ENCODE results near the gene F2RL1.
"Not testable (repeated sequence)": the region's sequence is repeated elsewhere in the genome, so short reads cannot be mapped to it uniquely, and the experiment has no call there.

F2RL1 gene

DNA sequence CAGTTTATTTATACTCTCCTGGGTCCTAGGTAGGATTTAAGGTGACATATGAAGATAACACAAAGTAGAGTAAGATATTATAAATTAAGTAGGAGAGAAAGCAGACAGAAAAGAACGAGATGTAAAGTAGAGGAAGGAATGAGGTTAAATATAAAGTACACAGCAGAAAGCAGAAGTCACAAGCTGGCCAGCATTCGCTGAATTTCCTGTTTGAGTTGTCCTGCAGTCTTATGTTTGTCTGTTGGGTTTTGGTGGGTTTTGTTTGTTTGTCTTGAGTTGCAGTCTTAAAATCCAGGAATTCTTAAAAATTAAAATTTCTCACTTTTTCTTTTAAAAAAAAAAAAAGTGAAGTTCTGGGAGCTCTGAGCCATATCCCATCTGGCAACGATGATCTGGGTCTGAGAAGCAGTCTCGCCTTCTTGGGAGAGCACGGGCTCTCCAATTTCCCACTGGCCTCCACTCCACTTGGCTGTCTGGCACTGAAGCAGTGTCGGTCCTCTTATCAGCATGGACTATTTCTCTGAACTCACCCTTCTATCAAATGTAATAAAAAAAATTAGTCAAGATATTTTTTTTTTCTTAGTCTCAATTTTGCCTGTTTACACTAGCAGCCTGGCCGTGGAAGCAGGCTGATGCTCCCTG lies 33.0 kb downstream of the F2RL1 start:
- DNase-seq = no peak

- no peak for DNase-seq
Observed at GRCh38 chr5:76852772-76853171, 33.9 kb downstream of the F2RL1 start.

GRCh38 chr5:76853741-76854140 lies 34.9 kb downstream of the F2RL1 start:
- not testable (repeated sequence) for DNase-seq

GRCh38 chr5:76854644-76855043 lies 35.8 kb downstream of the F2RL1 start:
- no peak for DNase-seq

DNA sequence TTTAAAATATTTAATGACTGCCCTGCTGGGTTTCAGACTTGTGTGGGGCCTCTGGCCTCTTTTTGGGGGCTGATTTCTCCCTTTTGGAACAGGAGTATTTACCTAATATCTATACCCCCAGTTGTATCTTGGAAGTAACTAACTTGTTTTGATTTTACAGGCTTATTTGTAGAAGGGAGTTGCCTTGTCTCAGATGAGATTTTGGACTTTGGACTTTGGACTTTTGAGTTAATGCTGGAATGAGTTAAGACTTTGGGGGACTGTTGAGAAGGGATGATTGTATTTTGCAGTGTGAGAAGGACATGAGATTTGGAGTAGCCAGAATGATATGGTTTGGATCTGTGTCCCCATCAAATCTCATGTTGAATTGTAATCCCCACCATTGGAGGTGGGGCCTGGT lies 36.7 kb downstream of the F2RL1 start:
- not testable (repeated sequence) for DNase-seq

DNA sequence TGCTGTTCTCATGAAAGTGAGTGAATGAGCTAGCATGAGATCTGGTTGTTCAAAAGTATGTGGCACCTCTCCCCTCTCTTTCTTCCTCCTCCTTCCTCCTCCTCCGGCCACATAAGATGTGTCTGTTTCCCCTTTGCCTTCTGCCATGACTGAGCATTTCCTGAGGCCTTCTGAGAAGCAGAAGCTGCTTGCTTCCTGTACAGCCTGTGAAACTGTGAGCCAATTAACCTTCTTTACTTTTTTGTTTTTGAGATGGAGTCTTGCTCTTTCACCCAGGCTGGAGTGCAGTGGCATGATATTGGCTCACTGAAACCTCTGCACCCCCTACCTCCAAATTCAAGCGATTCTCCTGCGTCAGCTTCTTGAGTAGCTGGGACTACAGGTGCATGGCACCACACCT lies 37.1 kb downstream of the F2RL1 start:
- DNase-seq = no peak

GRCh38 chr5:76856800-76857199 lies 38.0 kb downstream of the F2RL1 start:
- DNase-seq = not testable (repeated sequence)

DNA sequence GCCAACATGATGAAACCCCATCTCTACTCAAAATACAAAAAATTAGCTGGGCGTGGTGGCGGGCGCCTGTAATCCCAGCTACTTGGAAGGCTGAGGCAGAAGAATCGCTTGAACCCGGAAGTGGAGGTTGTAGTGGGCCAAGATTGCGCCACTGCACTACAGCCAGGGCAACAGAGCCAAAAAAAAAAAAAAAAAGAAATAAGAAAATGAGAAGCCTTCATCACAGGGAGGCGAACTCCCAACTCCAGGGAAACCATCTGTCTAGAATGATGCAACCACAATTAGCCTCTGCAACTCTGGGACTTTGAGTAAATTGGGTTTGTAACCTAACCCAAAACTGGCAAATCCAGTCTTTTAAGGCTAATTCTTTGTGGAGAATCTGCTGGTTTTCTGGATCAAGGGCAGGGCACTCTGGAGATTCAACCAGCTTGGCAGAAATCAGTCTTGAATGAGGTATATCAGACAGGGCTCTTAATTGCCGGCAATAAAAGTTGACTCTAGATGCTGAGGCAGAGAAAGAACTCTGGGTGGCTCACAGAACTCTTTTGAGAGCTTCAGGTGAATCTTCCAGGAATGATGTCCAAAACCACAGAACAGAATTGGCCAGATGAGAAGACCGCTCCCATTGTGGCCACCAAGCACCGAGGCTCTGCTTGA lies 40.9 kb downstream of the F2RL1 start:
- no peak for DNase-seq

- no peak for DNase-seq
Observed at GRCh38 chr5:76861612-76862011, 42.8 kb downstream of the F2RL1 start.

DNA sequence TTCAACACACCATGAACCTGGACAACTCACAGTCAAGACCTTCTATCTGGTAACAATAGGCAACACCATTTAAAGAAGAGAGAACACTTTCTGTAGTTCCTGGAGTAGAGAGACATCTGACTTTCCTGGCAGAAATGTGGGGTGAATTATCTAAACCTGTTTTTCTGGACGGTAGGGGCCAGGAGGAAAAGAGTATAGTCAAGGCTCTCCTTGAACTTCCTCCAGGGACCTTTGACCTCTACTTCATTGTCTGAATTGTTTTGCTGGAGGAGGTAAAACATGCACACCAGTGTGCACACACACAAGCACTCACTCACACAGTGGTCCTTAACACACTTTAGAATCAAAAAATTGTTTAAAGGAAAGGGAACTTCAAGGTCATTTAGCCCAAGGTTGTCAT lies 44.2 kb downstream of the F2RL1 start:
- DNase-seq = no peak

DNA sequence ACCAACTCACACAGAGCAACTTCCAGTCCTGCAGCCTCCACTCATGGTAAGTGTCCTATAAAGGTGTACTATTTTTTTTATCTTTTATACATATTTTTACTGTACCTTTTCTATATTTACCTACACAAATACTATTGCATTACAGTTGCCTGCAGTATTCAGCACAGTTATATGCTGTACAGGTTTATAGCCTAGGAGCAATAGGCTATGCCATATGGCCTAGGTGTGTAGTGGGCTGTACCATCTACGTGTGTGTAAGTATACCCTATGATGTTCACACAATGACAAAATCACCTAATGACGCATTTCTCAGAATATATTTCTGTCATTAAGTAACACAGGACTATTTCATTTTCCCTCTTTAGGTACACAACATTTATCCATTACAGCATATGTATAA lies 47.7 kb downstream of the F2RL1 start:
- DNase-seq = no peak

DNA sequence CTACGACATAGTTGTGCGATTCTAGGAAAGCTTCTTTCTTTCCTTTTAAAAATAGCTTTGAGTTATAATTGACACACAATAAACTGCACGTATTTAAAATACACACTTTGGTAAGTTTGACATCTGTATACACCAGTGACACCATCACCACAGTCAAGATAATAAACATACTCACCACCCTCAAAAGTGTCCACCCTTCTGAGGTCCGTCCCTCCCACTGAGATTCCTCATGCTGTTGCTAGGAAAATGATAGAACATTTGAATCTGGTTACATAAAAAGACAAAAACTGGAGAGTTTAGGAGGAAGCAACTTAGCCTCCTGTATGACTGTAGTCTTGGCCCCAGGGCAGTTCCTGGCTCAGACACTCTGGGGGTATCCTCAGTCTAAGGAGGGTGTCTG lies 48.2 kb downstream of the F2RL1 start:
- no peak for DNase-seq

DNA sequence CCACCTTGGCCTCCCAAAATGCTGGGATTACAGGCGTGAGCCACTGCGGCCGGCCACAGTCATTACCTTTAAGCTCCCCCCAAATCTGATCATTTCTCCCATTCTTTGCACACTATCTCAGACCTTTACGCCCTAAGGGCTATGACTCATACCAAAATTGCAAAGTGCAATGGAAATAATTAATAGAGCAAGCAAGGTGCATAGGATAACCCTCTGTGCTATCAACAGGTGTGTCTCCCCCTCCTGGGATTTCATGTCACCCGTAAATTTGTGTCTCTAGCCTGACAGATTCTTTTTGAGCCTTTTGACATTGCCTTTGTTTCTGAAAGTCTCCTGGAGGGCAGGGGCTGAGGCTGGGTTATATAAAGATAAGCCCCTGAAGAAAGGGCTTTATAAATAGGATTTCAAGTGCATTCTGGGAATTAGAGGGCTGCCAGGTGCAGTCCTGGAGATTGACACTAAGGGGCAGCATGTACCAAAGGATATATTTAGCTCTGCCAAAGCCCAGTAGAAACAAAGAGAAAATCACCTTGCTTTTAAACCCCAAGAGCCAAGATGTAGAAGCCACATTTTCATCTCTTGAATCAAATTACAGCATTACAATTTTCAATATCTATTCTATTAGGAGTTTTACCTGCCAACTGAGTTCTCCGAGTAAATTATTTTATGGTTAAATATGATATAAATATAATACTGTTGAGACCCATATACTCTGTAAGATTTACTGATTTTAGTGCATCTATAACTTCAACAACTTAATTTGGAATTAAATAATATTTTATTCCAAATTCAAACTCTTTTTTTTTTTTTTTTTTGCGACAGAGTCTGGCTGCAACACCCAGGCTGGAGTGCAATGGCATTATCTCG lies 49.2 kb downstream of the F2RL1 start:
- no peak for DNase-seq

DNA sequence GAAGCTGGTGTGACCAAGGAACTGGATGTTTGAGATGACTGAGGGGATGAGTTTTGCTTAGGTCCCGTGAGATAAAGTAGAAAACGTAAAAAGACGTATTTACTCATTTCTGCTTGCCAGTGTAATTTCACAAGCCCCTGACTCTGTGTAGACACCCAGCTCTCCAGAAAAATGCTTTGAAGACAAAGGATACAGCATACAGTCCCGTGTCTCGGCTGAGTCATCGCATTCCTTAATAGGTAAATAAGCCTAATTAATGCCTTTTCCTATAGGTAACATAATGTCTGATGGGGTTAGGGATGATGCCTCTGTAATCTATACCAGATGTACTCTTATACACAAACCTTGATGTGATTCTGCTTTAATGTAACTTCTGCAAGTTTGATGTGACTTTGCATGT lies 51.2 kb downstream of the F2RL1 start:
- DNase-seq = no peak

DNA sequence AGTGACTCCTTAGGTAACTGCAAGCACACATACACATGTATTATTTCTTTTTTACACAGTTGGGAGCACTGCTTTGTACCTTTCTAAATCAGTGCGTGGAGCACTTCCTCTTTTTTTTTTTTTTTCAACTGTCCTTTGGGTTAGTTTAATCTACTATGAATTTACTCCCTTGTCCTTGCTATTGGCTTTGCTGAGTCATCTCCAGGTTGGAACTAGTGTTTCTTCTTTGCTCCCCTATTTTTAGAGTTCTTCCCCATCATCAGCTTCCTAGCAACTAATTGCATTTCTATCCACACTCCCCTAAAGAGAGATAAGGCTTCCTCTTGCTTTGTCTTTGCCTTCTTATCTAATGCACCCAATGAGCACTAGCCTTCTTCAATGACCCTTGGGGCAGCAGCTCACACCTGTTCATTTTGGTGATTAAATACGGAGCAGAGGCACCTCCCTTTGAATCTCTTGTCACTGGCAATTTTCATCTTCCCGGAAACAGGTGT lies 55.3 kb downstream of the F2RL1 start:
- no peak for DNase-seq
